GM19099 (cell line): ENCODE results near the gene RUNX1.

ENCODE experiments used
- POLR2A ChIP-seq: IDR thresholded peaks from 3 replicates; pipeline ENCODE4 v1.6.1; 2011; ENCODE audit warnings: low read depth; ENCODE audit not compliant: insufficient read length; ENCODE audit errors: extremely low read depth

RUNX1 gene

GRCh38 chr21:35048706-35049617, at the start of gene RUNX1:
Gene RUNX1 (minus strand): TSS chr21:35049302.
- TF ChIP-seq POLR2A, result no peak

GRCh38 chr21:35097525-35097924, 48.4 kb upstream of the RUNX1 start:
- no peak for TF ChIP-seq POLR2A

GRCh38 chr21:35096959-35097358, 47.9 kb upstream of the RUNX1 start:
- TF ChIP-seq POLR2A, result no peak

- TF ChIP-seq POLR2A, result no peak
Measured at GRCh38 chr21:35095859-35096291, 46.8 kb upstream of the RUNX1 start.

GRCh38 chr21:35093514-35093913, 44.4 kb upstream of the RUNX1 start:
- TF ChIP-seq POLR2A, result no peak

- no peak for TF ChIP-seq POLR2A
Measured at GRCh38 chr21:35091496-35091895, 42.4 kb upstream of the RUNX1 start.

- TF ChIP-seq POLR2A, result no peak
Measured at GRCh38 chr21:35090403-35090802, 41.3 kb upstream of the RUNX1 start.

GRCh38 chr21:35088319-35088771, 39.2 kb upstream of the RUNX1 start:
- no peak for TF ChIP-seq POLR2A

GRCh38 chr21:35086357-35086756, 37.3 kb upstream of the RUNX1 start:
- TF ChIP-seq POLR2A, result no peak

GRCh38 chr21:35084869-35085268, 35.8 kb upstream of the RUNX1 start:
- no peak for TF ChIP-seq POLR2A

GRCh38 chr21:35083246-35083645, 34.1 kb upstream of the RUNX1 start:
- no peak for TF ChIP-seq POLR2A

- TF ChIP-seq POLR2A, result no peak
Measured at GRCh38 chr21:35081861-35082260, 32.8 kb upstream of the RUNX1 start.

GRCh38 chr21:35079181-35079580, 30.1 kb upstream of the RUNX1 start:
- TF ChIP-seq POLR2A, result no peak

- no peak for TF ChIP-seq POLR2A
Measured at GRCh38 chr21:35077975-35078374, 28.9 kb upstream of the RUNX1 start.

- no peak for TF ChIP-seq POLR2A
Measured at GRCh38 chr21:35077466-35077865, 28.4 kb upstream of the RUNX1 start.

- no peak for TF ChIP-seq POLR2A
Measured at GRCh38 chr21:35075546-35075945, 26.4 kb upstream of the RUNX1 start.

- TF ChIP-seq POLR2A, result no peak
Measured at GRCh38 chr21:35072960-35073359, 23.9 kb upstream of the RUNX1 start.

- TF ChIP-seq POLR2A, result no peak
Measured at GRCh38 chr21:35072557-35072956, 23.5 kb upstream of the RUNX1 start.
